IPS-18c (cell line): ENCODE results near the gene SEC14L3.

Source experiments
- H3K4me3 ChIP-seq: 2 replicates; pipeline ENCODE4 v1.7.0; 2013; ENCODE audit warnings: low read depth, mild to moderate bottlenecking, low read length, moderate library complexity; ENCODE audit not compliant: insufficient read depth
- H3K9me3 ChIP-seq: one replicate; pipeline ENCODE4 v1.6.1; 2013; ENCODE audit warnings: mild to moderate bottlenecking, low read length, moderate library complexity; ENCODE audit not compliant: control insufficient read depth, insufficient read depth

SEC14L3 gene

DNA sequence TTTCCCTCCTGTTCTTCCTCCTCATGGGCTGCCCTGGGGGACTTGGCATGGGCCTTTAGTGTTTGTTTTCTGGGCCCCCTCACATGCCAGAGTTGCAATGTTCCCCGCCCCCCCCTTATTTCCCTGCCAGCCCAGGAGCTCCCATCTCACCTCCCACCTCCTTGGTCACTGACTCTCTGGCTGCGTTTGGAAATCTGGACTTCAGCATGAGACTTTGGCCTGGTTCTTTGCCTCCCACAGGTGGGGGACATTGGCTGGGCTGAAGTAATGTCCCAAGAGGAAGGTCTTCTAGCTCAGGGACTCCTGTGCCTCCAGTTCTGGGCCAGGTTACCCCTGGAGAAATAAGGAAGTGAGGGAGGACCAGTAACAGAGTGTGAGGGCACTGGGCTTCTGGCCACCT lies 39.3 kb downstream of the SEC14L3 start:
- Histone ChIP-seq H3K4me3 (no peak overlapping the region), H3K9me3 (peaks cover 5% of the 10 kb centered on the region)

DNA sequence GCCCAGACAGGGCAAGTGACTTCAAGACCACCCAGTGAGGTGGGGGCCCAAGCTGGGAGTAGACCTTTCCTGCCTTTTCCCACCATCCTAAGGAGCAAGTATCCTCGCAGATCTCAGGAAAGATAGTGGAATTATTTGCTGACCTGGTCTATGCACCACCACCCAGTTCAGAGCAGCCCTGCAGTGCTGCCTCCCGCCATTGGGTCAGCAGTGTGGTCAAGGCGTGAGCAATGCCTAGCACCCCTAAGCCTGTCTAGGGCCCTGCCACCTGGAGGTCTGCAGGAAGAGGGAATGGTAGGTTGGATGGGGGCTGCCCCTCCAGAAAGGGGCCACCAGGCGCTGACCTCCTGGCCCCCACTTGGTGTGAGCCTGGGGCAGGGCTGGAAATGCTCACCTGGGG lies 39.7 kb downstream of the SEC14L3 start:
- Histone ChIP-seq H3K9me3 (peaks cover 5% of the 10 kb centered on the region), H3K4me3 (no peak overlapping the region)

DNA sequence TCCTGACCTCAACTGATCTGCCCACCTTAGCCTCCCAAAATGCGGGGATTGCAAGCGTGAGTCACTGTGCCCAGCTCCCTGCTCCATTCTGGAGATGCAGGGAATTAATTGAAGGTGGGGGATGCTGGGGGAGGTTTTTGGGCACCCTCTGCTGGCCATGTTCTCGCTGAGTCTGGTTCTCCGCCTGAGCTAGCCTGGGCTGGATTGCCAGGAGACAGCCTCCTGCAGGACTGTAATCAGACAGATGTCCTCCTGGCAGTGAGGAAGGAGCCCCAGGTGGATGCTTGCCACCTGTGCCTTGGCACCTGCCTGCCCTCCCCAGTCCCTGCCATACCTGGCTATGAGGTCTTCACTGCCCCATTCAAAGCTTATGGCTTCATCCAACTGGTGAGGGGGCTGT lies 40.9 kb downstream of the SEC14L3 start:
- peaks cover 4% of the 10 kb centered on the region for H3K9me3 ChIP-seq
- no peak overlapping the region for H3K4me3 ChIP-seq

DNA sequence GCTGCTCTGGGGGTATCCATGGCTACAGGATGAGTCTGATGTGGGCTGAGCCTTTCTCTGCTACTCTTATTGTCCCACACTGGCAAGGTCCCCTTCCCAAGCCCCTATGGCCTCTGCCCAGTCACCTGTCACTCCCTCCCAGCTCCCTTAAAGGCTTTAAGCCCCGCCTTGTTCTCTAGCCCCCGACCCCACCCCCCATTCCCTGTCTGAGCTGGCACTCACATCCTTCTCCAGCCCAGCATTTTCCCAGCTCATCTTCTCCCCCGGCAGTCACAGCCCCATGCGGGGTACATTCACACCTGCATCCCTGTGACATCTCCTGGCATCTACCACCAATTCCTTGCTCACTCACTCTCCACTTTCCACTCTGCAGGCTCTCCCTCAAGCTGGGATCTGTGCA lies 41.9 kb downstream of the SEC14L3 start:
- no peaks in the 10 kb centered on the region for H3K9me3 ChIP-seq

GRCh38 chr22:30427871-30428270 lies 43.9 kb downstream of the SEC14L3 start:
- no peaks in the 10 kb centered on the region for H3K9me3 ChIP-seq
- no peak overlapping the region for H3K4me3 ChIP-seq

More for the DNA sequence above, 41.9 kb downstream of the SEC14L3 start:
- H3K4me3 ChIP-seq: no peak overlapping the region

DNA sequence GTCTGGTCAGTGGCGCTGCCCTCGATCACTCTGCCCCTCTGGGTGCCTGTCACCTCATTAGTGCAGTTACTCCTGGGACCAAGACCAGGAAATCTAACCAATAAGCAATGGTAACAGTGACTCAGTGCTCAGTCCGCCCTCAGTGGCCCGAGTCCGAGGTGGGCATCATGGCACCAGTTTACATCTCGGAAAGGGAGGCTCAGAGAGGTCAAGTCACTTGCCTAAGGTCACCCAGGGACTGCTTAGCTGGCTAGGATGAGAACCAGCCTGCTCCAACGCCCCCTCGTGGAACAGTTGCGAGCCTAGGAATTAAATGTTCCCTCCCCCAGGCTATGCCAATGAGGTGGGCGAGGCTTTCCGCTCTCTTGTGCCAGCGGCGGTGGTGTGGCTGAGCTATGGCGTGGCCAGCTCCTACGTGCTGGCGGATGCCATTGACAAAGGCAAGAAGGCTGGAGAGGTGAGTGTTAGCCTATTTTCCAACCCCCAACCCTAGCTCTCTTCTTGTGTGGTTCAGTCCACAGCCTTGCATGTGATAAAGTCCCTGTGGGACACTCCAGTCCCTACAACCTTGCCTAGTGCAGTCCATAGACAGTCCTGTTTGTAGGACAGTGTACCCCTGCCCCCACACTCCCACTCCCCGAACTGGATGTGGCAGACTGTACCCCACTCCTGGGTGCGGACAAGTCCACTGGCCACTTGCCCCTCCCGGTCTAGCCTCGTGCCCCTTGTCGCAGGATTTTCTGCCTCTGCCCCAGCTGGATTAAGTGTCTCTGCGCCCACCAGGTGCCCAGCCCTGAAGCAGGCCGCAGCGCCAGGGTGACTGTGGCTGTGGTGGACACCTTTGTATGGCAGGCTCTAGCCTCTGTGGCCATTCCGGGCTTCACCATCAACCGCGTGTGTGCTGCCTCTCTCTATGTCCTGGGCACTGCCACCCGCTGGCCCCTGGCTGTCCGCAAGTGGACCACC lies 45.1 kb downstream of the SEC14L3 start:
- Histone ChIP-seq H3K4me3 (peak overlapping the region; percentile 87), H3K9me3 (no peaks in the 10 kb centered on the region)

GRCh38 chr22:30425616-30426387 lies 46.0 kb downstream of the SEC14L3 start, which contains the start of gene MTFP1:
Gene MTFP1 (plus strand): TSS chr22:30425768. CDS start chr22:30425880, 112 bp downstream.
- Histone ChIP-seq H3K9me3 (no peaks in the 10 kb centered on the region), H3K4me3 (peak within 1 kb of the TSS; percentile 90)

DNA sequence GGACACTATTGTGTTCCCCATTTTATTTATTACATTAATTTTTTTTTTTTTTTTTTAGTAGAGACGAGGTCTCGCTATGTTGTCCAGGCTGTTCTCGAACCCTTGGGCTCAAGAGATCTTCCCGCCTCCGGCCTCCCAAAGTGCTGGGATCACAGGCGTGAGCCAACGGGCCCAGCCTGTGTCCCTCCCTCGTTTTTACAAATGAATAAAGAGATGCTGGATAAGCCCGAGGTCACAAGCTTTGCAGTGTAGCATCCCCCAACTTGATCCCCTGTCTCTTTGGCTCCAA lies 46.5 kb downstream of the SEC14L3 start:
- H3K4me3 ChIP-seq: peak overlapping the region; percentile 87; the same call in 1 of the 2 replicates
- H3K9me3 ChIP-seq: no peaks in the 10 kb centered on the region

DNA sequence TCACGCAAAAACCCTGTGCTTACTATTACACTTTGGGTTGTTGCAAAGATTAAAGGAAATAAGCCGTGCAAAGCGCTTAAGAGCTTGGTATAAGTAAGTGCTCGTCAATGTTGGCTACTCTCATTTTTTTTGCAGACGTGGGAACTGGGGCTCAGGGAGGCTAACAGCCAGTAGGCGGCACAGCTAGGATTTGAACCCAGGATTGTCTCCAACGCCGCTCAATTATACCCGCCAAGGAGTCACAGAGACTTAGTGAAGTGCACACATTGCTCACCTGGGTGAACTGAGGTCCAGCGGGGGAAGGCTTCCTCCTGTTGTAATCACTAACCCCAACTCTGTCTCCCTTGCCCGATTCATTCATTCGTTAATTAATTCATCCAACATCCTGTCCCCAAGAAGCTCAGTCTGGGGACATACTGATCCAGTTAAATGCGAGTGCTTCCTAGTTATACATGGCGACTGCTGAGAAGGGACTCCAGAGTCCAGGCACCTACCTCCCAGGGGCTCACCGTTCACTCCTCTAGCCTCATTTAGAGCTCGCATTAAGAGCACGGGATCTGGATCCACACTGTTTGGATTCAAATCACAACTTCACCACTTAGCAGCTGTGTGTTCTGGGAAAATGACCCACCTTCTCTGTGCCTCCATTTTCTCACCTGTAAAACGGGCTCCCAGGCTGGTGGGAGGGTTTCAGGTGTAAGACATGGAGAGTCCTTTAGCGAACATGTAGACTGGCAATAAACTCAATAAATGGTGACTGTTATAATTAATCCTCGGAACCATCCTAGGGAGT lies 47.1 kb downstream of the SEC14L3 start:
- peak overlapping the region; percentile 90 for H3K4me3 ChIP-seq
- H3K9me3 ChIP-seq: no peaks in the 10 kb centered on the region

DNA sequence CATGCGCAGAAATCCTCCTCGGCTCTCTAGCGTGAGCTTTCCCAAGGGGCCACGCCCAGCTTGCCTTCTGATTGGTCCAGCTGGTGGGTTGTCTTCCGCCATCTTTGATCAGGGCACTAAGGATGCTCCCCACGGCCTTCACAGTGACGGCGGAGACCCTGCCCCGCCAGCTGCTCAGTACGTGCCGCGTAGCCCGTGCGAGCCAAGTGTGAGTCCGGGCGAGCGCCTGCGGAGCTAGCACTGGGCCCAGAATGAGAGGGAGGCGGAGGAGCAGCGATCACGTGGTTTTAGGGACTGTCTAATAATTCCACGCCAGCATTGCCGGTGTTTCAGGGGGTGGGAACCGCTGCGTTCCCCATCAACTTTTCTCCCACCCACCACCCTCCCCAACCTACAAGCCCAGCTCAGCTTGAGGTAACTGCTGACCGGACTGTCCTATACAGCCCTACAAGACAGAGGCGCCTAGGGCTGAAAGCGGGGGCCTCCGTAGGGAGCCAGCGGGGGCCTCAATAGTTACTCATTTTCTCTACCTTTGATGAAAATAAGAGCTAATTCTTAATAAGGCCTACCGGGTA lies 47.8 kb downstream of the SEC14L3 start:
- Histone ChIP-seq H3K4me3 (peak overlapping the region; percentile 90), H3K9me3 (no peaks in the 10 kb centered on the region)

- no peaks in the 10 kb centered on the region for H3K9me3 ChIP-seq
- peak overlapping the region; percentile 90 for H3K4me3 ChIP-seq
Measured at GRCh38 chr22:30423301-30423958, 48.4 kb downstream of the SEC14L3 start.

DNA sequence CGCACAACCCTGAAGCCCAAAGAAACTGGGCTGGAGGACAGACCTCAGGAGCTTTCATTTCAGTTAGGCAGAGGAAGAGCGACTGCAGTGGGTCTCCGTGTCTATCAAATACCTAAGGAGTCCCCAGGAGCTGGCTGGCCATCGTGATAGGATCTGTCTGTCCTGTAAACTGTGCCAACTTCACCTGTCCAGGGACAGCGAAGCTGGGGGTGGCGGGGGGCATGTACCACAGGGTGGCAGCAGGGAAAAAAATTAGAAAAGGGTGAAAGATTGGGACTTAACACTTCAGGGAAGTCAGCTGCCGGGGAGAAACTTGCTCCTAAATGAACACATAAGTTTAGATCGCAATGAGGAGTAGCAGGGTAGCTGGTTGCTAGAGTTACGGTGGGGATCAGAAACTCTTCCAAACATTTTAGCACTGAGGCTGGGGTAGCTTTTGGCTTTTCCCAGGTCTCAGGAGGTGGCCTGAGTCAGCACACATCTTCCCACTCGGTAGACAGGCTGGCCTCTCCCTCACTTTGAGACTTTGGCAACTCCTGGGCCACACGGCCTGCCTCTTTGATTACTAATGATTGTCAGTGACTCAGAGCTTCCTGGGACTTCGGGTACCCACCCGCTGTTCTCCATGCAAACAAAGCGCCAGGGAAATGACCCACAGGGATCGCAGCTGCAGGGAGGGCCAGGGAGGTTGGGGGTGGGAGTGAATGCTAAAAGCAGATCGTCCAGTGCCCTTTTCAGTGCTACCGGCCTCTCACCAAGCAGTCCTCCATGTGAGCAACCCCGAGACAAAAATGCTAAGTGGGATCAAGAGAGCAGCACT lies 49.1 kb downstream of the SEC14L3 start:
- Histone ChIP-seq H3K4me3 (peak overlapping the region; percentile 90), H3K9me3 (no peaks in the 10 kb centered on the region)

DNA sequence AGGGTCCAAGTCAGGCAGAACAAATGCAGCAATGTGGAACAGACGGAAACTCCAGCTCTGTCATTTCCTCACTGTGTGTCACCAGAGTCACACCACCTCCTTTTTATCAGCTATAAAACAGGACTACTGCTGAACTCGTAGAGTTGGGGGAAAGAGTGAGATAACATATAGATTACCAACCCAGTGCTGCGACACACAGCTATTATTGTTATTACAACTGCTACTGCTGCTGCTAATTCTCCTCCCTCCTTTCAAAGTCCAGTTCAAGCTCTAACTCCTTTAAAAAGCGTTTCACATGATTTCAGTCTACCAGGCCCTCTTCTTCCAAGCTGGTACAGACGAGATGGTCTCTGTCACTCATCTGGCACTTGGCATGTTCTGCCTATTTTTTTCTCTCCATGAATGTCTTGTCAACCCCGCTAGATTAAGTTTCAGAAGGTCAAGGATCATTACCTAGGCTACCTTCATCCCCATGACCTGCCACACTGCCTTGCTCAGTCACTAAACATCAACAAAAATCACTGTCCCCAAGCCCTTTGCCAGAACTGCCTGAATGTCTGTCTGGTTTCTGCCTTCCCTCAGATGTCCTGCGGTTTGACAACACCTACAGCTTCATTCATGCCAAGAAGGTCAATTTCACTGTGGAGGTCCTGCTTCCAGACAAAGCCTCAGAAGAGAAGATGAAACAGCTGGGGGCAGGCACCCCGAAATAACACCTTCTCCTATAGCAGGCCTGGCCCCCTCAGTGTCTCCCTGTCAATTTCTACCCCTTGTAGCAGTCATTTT lies 49.9 kb downstream of the SEC14L3 start:
- H3K9me3 ChIP-seq: no peaks in the 10 kb centered on the region
- no peak overlapping the region for H3K4me3 ChIP-seq

DNA sequence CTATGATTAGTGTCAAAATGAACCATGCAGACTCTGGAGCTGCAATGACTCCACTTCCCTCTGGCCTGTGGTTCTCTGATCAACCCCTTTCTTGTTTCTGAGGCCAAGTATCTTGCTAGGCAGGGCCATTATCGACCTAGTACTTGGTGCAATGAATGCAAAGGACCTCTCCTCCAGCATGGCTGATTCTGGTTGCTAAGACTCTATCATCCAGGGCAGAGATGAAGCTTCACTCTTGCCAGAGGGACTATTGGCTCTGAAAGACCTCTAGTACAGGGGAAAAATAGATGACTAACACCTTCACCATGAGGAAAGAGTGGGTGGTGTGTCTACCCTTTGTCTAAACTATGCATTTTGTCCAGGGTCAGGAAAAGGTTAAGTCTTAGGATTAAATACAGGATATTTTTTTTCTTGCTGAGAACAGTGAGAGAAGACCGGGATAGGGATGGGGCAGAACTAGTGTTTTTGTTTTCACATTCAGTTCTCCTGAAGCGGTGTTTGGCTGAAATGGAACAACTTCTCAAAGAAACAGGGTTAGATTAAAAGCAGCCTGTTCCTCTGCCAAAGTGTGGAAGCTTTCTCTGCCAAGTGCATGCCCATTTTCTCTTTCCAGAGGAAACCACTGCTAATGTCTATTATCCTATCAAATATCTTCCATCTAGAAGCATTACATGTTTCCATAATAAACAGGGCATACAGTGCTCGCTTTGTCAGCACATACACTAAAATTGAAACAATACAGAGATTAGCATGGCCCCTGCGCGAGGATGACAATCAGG lies 51.3 kb downstream of the SEC14L3 start:
- Histone ChIP-seq H3K4me3 (no peak overlapping the region), H3K9me3 (no peaks in the 10 kb centered on the region)

DNA sequence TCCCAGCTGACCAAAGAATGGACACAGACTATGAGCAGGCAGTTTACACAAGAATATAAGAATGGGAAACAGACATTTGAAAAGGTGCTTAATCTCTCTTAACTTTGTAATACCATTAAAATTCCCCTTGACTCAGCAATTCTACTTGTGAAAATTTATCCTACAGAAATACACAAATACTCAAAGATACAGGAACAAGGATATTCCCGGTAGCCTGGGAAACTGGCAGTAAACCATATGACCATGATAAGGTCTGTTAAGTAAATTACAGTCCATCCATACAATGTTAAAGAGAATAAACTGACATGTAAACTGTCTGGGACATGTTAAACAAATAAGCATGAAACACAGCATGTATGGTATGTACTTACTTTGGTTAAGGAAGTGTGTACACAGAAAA lies 55.0 kb downstream of the SEC14L3 start:
- H3K9me3 ChIP-seq: no peaks in the 10 kb centered on the region
- H3K4me3 ChIP-seq: no peak overlapping the region
